Measurements from ENCODE around the gene FOSB. TPM values are rescaled to one million over a fixed set of nuclear protein-coding genes. Genes with fewer than 3 reads are reported as not detected.

The FOSB gene
- total and polyA plus RNA-seq, 9 of the 15 experiments (the other 6 are each of a cell fraction or from before 2014, with no cell fraction given): 0.11 to 2.7 (median 0.73) TPM

- TF ChIP-seq TEAD1 (CRISPR knock-in tag; IDR thresholded peaks at IDR 0.05) (peak in 1 of 2 experiments; percentile 69; a peak in 1 of 4 replicates), U2AF2 (optimal IDR thresholded peaks at IDR 0.05; ENCODE audit: low read depth, low read length) (no peak), TEAD4 (IDR thresholded peaks at IDR 0.05; ENCODE audit: low read length) (no peak), TEAD4 (CRISPR knock-in tag; IDR thresholded peaks at IDR 0.05; ENCODE audit: borderline replicate concordance) (peak; percentile 26; the same call in 1 of the 2 replicates), HMGN3 (IDR thresholded peaks at IDR 0.05; ENCODE audit: borderline replicate concordance, extremely low read depth, insufficient read length, low read depth, low read length) (peak; percentile 35), ZBTB49 (CRISPR knock-in tag; IDR thresholded peaks at IDR 0.05; ENCODE audit: borderline replicate concordance) (no peak), XRCC4 (IDR thresholded peaks at IDR 0.05; ENCODE audit: extremely low read depth, insufficient read depth, insufficient read length) (no peak), NR3C1 (CRISPR knock-in tag; IDR thresholded peaks at IDR 0.05) (peak; percentile 95), TFAP4 (CRISPR knock-in tag; IDR thresholded peaks at IDR 0.05; ENCODE audit: borderline replicate concordance) (peak; percentile 85), ATF2 (CRISPR knock-in tag; IDR thresholded peaks at IDR 0.05) (peak; percentile 62; the same call in 1 of the 2 replicates), KAT7 (CRISPR knock-in tag; IDR thresholded peaks at IDR 0.05; ENCODE audit: borderline replicate concordance) (peak; percentile 41; the same call in 1 of the 2 replicates), REST (IDR thresholded peaks at IDR 0.05; ENCODE audit: borderline replicate concordance) (peak; percentile 99), REST (CRISPR knock-in tag; IDR thresholded peaks at IDR 0.05; ENCODE audit: low read depth) (peak; percentile 99), HNRNPL (IDR thresholded peaks at IDR 0.05; ENCODE audit: low read depth, low read length) (0 out of 2 replicates have a peak, but pooled peaks have one; percentile 21)
These were observed 28.7 kb downstream of the FOSB start (continued) for GRCh38 chr19:45496349-45496953.
